Epithelial cell of esophagus (primary cell): ENCODE results near the gene LRRC4B.
"Not testable (repeated sequence)": the region's sequence is repeated elsewhere in the genome, so short reads cannot be mapped to it uniquely, and the experiment has no call there.

ENCODE experiments used
- DNase-seq: peaks from one replicate; pipeline ENCODE4 v3.0.0; 2010; ENCODE audit warnings: low read depth
- H3K4me3 ChIP-seq: 2 replicates; pipeline ENCODE4 v1.5.1; 2011; ENCODE audit warnings: mild to moderate bottlenecking, low read length, control low read depth
- CTCF ChIP-seq: IDR thresholded peaks from 2 replicates; pipeline ENCODE4 v1.5.1; 2011; ENCODE audit warnings: low read depth, mild to moderate bottlenecking, low read length, control low read depth, inconsistent platforms; ENCODE audit not compliant: insufficient read depth; ENCODE audit errors: missing control alignments

The LRRC4B gene

GRCh38 chr19:50567882-50568727 lies at the start of gene LRRC4B:
Gene LRRC4B (minus strand): TSS chr19:50568435. CDS start chr19:50548838, 19,597 bp downstream.
- TF ChIP-seq CTCF: no peak
- H3K4me3 ChIP-seq: no peak within 1 kb of the TSS
- DNase-seq: no peak

DNA sequence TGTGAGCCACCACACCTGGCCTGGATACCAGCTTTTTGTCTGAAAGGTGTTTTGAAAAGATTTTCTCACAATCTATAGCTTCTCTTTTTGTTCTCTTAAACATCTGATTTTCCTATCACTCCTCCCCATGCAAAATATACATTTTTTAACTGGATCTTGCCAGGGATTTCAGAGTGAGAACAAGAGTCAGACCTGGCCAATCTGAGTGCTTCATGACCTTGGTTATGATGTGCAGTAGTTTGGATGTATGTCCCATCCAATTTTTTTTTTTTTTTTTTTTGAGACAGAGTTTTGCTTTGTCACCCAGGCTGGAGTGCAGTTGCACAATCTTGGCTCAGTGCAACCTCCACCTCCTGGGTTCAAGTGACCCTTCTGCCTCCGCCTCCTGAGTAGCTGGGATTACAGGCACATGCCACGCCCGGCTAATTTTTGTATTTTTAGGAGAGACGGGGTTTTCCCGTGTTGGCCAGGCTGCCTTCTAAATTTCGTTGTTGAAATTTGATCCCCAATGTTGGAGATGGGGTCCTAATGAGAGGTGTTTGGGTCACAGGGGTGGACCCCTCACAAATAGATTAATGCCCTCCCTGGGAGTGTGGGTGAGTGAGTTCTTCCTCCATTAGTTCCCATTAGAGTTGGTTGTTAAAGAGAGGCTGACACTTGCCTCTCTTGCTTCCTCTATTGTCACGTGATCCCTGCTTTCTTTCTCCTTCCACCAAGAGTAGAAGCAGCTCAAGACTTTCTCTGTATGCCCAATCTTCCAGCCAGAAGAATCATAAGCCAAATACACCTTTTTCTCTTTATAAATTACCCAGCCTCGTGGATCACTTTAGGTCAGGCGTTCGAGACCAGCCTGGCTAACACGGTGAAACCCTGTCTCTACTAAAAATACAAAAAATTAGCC lies 44.5 kb upstream of the LRRC4B start:
- H3K4me3 ChIP-seq, DNase-seq: not testable (repeated sequence)

DNA sequence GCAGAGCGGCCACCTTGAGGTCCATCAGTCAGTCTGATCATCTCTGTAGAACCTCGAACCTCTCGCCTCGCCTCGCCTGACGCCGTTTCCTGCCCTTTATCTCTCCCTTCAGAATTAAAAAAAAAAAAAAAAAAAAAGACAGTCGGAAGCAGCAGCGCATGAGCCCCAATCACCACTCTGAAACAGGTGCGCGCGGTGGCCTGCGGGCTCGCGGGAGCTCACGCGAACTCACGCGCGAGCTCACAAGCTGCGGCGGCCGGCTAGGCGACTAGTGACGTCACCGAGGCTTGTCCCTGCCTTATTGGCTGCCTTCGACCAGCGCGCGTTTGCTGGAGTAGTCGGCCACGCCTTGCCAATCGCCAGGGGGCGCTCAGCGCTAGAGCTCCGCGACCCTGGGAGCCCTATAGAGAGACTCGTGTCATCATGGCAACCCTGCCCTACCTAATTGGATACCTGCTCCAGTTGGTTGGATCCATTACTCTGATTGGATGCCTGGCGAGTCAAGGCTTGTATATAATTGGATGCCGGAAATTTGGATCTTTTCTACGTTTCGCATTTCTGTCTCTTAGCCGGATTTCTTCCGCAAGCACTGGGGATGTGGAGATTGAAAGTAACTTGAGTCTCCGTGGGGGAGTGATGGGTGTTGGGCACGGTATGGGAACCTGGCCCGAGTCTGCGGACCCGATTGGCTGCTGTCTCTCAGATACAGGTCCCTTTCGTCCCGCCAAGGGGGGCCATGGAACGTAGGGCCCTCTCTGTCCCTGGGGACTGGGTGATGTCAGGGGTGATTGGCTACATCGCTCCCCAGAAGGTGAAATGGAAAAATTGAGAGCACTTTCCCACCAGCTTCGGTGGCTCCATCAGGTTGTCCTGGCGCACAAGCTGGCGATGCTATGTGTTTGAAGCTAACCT lies 39.9 kb upstream of the LRRC4B start:
- no peak for TF ChIP-seq CTCF
- no peak overlapping the region for H3K4me3 ChIP-seq
- peak; percentile 10 for DNase-seq

DNA sequence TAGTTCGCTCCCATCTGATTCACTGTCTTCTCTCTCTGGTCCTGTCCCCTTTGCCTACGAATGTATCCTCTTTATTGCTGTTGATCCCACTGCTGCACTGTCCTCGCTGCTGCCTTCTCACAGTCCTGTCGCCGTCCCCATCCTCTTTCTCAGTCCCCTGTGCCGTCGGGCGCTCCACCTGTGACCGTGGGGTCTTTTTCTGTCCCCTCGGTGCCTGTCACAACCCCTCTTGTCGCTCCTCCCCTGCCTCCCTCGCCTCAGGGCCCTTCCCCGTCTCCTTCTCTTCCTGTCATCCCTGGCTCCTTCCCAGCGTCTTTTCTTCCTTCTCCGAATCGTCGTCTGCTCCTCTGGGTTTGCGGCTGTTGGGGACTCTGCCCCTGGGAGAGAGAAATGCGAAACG lies 39.2 kb upstream of the LRRC4B start:
- TF ChIP-seq CTCF: no peak
- no peak for DNase-seq

DNA sequence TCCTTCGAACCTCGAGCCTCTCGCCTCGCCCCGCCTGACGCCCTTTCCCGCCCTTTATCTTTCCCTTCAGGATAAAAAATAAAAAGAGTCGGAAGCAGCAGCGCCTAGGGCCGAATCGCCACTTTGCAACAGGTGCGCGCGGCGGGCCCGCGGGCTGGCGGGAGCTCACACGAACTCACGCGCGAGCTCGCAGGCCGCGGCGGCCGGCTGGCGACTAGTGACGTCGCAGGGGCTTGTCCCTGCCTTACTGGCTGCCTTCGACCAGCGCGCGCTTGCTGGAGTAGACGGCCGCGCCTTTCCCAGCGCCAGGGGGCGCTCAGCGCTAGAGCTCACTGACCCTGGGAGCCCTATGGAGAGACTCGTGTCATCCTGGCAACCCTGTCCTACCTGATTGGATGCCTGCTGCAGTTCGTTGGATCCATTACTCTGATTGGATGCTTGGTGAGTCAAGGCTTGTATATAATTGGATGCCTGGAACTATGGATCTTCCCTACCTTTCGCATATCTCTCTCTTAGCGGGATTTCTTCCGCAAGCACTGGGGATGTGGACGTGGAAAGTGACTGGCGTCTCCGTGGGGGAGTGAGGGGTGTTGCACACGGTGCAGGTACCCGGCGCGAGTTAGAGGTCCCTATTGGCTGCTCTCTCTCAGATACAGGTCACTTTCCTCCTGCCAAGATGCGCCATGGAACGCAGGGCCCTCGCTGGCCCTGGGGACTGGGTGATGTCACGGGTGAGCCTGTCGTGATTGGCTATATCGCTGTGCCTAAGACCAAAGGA lies 38.0 kb upstream of the LRRC4B start:
- DNase-seq, H3K4me3 ChIP-seq: not testable (repeated sequence)

More for the DNA sequence above, 39.2 kb upstream of the LRRC4B start:
- no peak overlapping the region for H3K4me3 ChIP-seq

DNA sequence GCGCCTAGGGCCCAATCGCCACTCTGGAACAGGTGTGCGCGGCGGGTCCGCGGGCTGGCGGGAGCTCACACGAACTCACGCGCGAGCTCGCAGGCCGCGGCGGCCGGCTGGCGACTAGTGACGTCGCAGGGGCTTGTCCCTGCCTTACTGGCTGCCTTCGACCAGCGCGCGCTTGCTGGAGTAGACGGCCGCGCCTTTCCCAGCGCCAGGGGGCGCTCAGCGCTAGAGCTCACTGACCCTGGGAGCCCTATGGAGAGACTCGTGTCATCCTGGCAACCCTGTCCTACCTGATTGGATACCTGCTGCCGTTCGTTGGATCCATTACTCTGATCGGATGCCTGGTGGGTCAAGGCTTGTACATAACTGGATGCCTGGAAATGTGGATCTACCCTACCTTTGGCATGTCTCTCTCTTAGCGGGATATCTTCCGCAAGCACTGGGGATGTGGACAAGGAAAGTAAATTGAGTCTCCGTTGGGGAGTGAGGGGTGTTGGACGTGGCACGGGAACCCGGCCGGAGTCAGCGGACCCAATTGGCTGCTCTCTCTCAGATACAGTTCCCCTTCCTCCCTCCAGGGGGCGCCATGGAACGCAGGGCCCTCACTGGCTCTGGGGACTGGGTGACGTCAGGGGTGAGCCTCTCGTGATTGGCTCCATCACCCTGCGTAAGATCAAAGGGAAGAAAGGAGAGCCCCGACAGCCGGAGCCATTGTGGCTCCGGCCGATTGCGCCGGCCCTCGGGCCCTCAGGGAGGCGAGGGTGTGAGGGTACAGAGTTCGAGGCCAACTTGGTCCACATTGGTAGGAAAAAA lies 36.2 kb upstream of the LRRC4B start:
- DNase-seq, H3K4me3 ChIP-seq: not testable (repeated sequence)

GRCh38 chr19:50602935-50603334 lies 34.7 kb upstream of the LRRC4B start:
- DNase-seq: no peak
- TF ChIP-seq CTCF: no peak
- no peak overlapping the region for H3K4me3 ChIP-seq
